NK-92 (cell line): Measurements from ENCODE around the gene TM4SF4.

ENCODE experiments used
- DNase-seq: peaks from one replicate; lab custom pipeline; 2025; ENCODE audit not compliant: unreplicated experiment; lab: John Stamatoyannopoulos, UW

Gene TM4SF4

GRCh38 chr3:149511040-149511626 is 36.6 kb downstream of the TM4SF4 start:
- DNase-seq: no peak

GRCh38 chr3:149512073-149512782 is 37.7 kb downstream of the TM4SF4 start:
- no peak for DNase-seq

GRCh38 chr3:149514471-149514870 is 40.0 kb downstream of the TM4SF4 start:
- no peak for DNase-seq

DNA sequence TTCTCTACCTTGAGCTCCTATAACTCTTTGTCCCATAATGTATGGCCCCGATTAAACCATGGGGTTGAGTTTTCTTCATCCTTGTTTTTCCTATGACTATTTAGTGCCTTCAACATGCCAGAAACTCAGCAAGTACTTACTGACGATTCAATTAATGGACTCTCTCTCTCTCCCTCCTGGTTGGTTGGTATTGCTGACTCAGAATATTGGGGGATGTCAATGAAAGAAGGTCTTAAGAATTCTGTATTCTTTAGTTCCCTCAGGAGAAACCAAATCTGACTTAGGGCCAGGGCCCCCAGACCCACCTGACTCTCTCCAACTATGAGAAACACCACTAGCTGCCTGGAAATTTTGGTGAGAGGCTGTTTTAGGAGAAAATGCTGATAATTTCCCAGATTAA is 40.8 kb downstream of the TM4SF4 start:
- no peak for DNase-seq

- DNase-seq: no peak
Measured at GRCh38 chr3:149516920-149517319, 42.4 kb downstream of the TM4SF4 start.

GRCh38 chr3:149519912-149520311 is 45.4 kb downstream of the TM4SF4 start:
- DNase-seq: no peak

GRCh38 chr3:149523512-149524299 is 49.2 kb downstream of the TM4SF4 start:
- DNase-seq: no peak

- no peak for DNase-seq
Measured at GRCh38 chr3:149527531-149528339, 53.2 kb downstream of the TM4SF4 start.

DNA sequence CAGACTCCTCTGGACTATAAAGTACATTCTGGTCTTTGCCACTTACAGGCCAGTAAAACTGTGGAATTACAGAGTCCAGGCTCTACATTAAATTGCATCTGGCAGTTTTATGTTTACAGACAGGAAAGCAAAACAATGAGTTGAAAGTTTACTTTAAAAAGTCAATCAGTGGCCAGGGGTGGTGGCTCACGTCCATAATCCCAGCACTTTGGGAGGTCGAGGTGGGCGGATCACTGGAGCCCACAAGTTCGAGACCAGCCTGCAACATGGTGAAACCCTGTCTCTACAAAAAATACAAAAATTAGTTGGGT is 53.8 kb downstream of the TM4SF4 start:
- no peak for DNase-seq

DNA sequence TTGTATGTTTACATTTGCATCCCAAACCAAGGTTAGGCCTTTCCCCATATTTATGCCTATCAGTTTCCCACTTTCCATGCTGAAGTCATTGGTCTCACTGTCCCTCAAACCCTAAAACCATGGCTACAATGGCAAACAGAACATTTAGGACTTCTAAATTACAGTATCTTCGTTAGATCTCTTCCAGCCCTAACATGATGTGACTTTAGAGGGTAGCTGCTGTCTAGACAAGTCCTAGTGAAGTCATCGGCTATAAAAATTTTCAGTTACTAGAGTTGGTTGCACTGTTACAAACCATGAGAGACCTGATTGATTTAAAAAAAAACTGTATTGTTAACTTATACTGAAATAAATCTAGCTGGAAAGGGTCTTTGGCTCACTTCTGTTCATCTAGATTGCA is 54.6 kb downstream of the TM4SF4 start:
- DNase-seq: no peak

DNA sequence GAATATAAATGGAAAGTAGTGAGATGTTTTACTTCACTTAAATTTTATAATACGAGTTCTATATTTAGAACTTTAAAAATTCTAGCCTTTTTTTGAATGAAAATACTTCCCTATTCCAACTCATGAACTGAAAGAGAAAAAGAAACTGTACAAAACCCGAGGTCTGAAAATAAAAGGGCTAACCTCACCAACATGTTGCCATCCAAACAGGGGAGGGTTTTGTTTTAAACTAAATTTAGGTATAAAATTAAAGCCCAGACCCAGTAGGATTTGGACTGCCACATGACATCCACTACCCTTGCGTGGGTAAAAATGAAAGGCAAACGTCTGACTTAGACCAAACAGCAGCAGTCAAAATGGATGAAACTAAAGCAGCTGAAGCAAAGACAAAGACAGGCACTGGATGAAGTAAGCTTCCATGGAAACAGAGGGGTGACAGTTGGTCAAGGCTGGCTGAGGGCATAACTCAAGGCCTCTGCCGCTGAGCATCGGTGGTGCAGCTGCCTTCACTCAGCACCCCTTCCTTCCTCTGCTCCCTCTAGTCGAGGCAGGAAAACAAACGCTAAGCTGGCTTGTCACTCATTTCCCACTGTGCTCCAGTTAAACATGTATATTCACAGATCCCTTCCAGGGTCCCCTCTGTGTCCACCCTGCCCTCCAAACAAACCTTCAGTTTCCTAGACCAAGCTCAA is 58.1 kb downstream of the TM4SF4 start:
- DNase-seq: no peak

DNA sequence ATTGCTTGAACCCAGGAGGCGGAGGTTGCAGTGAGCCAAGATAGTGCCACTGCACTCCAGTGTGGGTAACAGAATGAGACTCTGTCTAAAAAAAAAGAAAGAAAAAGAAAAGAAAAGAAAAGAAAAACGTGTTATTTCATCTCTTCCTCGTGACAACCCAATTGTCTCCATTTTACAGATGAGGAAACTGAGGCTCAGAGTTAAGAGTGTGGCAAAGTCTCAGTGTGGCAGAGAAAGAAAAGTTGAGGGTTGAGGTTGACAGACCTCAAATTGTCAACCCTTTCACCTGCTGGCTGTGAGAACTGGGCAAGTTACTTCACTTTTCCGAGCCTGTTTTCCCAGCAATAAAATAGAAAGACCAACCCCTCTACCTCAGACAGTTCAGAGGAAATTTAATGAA is 59.6 kb downstream of the TM4SF4 start:
- no peak for DNase-seq

DNA sequence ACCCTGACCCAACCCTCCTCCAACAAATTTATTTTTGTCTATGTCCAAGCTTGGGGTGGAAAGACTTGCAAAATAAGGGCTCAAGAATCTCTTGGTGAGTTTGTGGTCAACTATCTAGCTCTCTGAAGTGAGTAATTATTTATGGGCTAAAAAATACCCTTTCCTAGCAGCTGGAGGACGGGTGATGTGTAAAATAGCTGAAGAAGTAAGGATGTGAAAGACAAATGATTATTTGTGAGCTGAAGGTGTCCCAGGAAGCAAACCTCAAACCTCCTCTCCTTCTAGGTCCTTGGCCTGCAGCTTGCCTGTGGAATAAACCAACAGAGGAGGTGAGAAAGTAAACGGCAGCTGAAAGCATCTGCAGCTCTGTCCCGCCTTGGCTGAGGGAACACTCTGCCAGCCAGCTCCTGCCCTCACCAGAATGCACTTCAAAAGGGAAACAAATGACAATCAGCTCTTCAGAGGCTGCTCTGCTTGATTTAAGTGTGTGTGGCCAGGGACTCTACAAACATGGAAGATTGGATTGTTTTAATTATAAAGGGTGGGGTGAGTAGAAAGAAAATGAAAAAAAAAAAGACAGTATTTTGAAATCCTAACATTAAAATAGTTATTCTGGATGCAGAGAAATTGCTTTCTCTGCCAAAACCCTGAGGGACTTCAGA is 60.3 kb downstream of the TM4SF4 start:
- no peak for DNase-seq

GRCh38 chr3:149535333-149535685 is 60.8 kb downstream of the TM4SF4 start:
- no peak for DNase-seq

- DNase-seq: no peak
Measured at GRCh38 chr3:149536429-149536828, 61.9 kb downstream of the TM4SF4 start.

GRCh38 chr3:149538371-149538770 is 63.9 kb downstream of the TM4SF4 start:
- no peak for DNase-seq

DNA sequence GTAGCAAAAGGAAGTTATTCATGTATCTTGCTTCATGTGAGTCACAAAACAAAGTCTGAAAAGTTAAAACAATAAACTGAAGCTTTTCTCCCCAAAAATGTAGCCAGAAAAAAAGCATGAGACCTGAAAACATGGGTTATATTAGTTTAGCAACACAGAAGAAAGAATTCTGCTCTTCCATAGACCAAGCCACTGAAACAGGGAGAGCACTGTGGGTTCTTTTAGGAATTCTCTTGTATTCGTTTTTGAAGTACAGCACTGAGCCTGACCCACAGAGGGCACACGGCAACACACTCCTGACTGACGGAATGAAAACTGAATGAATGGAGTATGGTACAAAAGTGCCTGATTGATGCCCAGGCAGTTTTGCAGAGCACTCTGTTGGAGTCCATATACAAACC is 66.6 kb downstream of the TM4SF4 start:
- DNase-seq: no peak

GRCh38 chr3:149542375-149543312 is 68.1 kb downstream of the TM4SF4 start:
- DNase-seq: no peak

DNA sequence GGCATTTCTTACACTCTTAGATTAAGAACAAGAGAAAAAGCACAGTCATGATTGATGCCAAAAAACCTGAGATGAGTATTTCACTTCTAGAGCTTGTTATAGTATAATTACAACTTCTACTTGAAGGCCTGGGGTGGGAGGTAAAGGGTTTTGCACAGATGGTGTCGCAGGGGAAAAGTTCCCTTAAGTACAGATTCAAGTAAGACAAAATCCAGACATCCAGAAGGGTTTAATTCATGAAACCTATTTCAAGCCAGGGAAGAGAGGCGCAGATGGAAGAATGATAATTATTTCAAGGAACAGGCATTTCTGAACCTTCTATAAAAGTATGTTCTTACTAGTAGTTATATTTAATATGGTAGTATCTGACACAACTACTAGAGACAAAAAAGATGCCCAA is 70.6 kb downstream of the TM4SF4 start:
- DNase-seq: no peak
